ENCODE data around the gene IMMP2L. TPM values are rescaled to one million over a fixed set of nuclear protein-coding genes. Genes with fewer than 3 reads are reported as not detected.

The IMMP2L gene
- total RNA-seq, 1 donor from 2014 or later, result 59.6 TPM

GRCh38 chr7:110880971-110881370 is 681.3 kb downstream of the IMMP2L start:
- Mint-ChIP-seq H3K9me3 (peaks cover 9% of the 10 kb centered on the region), H3K4me3 (no peak overlapping the region), H3K4me1 (peaks cover 18% of the 10 kb centered on the region), H3K36me3 (peaks cover 2% of the 10 kb centered on the region), H3K27me3 (ENCODE audit: low read depth) (no peaks in the 10 kb centered on the region), H3K27ac (no peak overlapping the region)
- no peak for TF ChIP-seq CTCF (IDR thresholded peaks at IDR 0.05; ENCODE audit: unreplicated experiment)
- no peak for DNase-seq (ENCODE audit: low spot score in 2 of 2, unreplicated experiment in 2 of 2)

- no peak for DNase-seq (ENCODE audit: low spot score in 2 of 2, unreplicated experiment in 2 of 2)
- H3K27me3 Mint-ChIP-seq (ENCODE audit: low read depth), result no peaks in the 10 kb centered on the region
- peaks cover 12% of the 10 kb centered on the region for H3K9me3 Mint-ChIP-seq
- H3K4me3 Mint-ChIP-seq, result no peak overlapping the region
- H3K36me3 Mint-ChIP-seq, result peaks cover 2% of the 10 kb centered on the region
- peaks cover 6% of the 10 kb centered on the region for H3K4me1 Mint-ChIP-seq
- no peak overlapping the region for H3K27ac Mint-ChIP-seq
- no peak for TF ChIP-seq CTCF (IDR thresholded peaks at IDR 0.05; ENCODE audit: unreplicated experiment)
These were observed 685.3 kb downstream of the IMMP2L start for GRCh38 chr7:110877016-110877415.

- no peak for TF ChIP-seq CTCF (IDR thresholded peaks at IDR 0.05; ENCODE audit: unreplicated experiment)
- Mint-ChIP-seq H3K27me3 (ENCODE audit: low read depth) (no peaks in the 10 kb centered on the region), H3K4me3 (no peak overlapping the region), H3K4me1 (peaks cover 6% of the 10 kb centered on the region), H3K9me3 (peaks cover 12% of the 10 kb centered on the region), H3K27ac (no peak overlapping the region), H3K36me3 (peaks cover 2% of the 10 kb centered on the region)
- DNase-seq (ENCODE audit: low spot score in 2 of 2, unreplicated experiment in 2 of 2), result no peak
These were observed 686.9 kb downstream of the IMMP2L start for GRCh38 chr7:110875346-110875745.

GRCh38 chr7:110871856-110872255 is 690.4 kb downstream of the IMMP2L start:
- peaks cover 4% of the 10 kb centered on the region for H3K9me3 Mint-ChIP-seq
- peaks cover 2% of the 10 kb centered on the region for H3K36me3 Mint-ChIP-seq
- DNase-seq (ENCODE audit: low spot score in 2 of 2, unreplicated experiment in 2 of 2), result no peak
- peaks cover 18% of the 10 kb centered on the region for H3K4me1 Mint-ChIP-seq
- no peaks in the 10 kb centered on the region for H3K27me3 Mint-ChIP-seq (ENCODE audit: low read depth)
- no peak overlapping the region for H3K4me3 Mint-ChIP-seq
- no peak overlapping the region for H3K27ac Mint-ChIP-seq
- no peak for TF ChIP-seq CTCF (IDR thresholded peaks at IDR 0.05; ENCODE audit: unreplicated experiment)

- Mint-ChIP-seq H3K27ac (no peak overlapping the region), H3K9me3 (peaks cover 7% of the 10 kb centered on the region), H3K27me3 (ENCODE audit: low read depth) (no peaks in the 10 kb centered on the region), H3K36me3 (peaks cover 4% of the 10 kb centered on the region), H3K4me1 (peaks cover 16% of the 10 kb centered on the region), H3K4me3 (no peak overlapping the region)
- TF ChIP-seq CTCF (IDR thresholded peaks at IDR 0.05; ENCODE audit: unreplicated experiment), result no peak
- DNase-seq (ENCODE audit: low spot score in 2 of 2, unreplicated experiment in 2 of 2), result no peak
These were observed 691.4 kb downstream of the IMMP2L start for GRCh38 chr7:110870926-110871325.

- no peak for DNase-seq (ENCODE audit: low spot score in 2 of 2, unreplicated experiment in 2 of 2)
- no peak for TF ChIP-seq CTCF (IDR thresholded peaks at IDR 0.05; ENCODE audit: unreplicated experiment)
- H3K9me3 Mint-ChIP-seq, result peaks cover 4% of the 10 kb centered on the region
- no peaks in the 10 kb centered on the region for H3K27me3 Mint-ChIP-seq (ENCODE audit: low read depth)
- H3K36me3 Mint-ChIP-seq, result peaks cover 4% of the 10 kb centered on the region
- peak overlapping the region; percentile 23 for H3K27ac Mint-ChIP-seq
- H3K4me1 Mint-ChIP-seq, result peaks cover 16% of the 10 kb centered on the region
- H3K4me3 Mint-ChIP-seq, result no peak overlapping the region
These were observed 693.8 kb downstream of the IMMP2L start for GRCh38 chr7:110868458-110868857.

Measured in mesothelial cell of epicardium (in vitro differentiated cells).